ENCODE data around the gene LKAAEAR1. TPM values are rescaled to one million over a fixed set of nuclear protein-coding genes. Genes with fewer than 3 reads are reported as not detected.
A peak's percentile ranks its signal among the peaks of the same experiment; 100 is the strongest.

Gene LKAAEAR1
- total RNA-seq, 4 donors from 2014 or later: 0.81 TPM; not detected in 3

- H3K9me3 ChIP-seq: peaks cover 0 to 3% (median 0%) of the 10 kb centered on the region in 3 donors
- no peaks in the 10 kb centered on the region for H3K36me3 ChIP-seq
- no peak for ATAC-seq
- peaks cover 0 to 58% (median 25%) of the 10 kb centered on the region in 3 donors for H3K4me1 ChIP-seq
- no peak overlapping the region for H3K27ac ChIP-seq
- no CpG with 5 or more reads among the region's 13 CpGs for WGBS, 2 donors (ENCODE audit: low coverage in 1 of 2)
- TF ChIP-seq POLR2AphosphoS5 (IDR thresholded peaks at IDR 0.05): no peak
- TF ChIP-seq EP300 (IDR thresholded peaks at IDR 0.05): no peak
- TF ChIP-seq CTCF (IDR thresholded peaks at IDR 0.05): no peak
- TF ChIP-seq POLR2A (IDR thresholded peaks at IDR 0.05): no peak
- no peak overlapping the region for H3K4me3 ChIP-seq
- H3K27me3 ChIP-seq: peaks cover 37% of the 10 kb centered on the region
Measured at GRCh38 chr20:64082126-64082731, 2.0 kb downstream of the LKAAEAR1 start.

GRCh38 chr20:64081624-64081964, 2.6 kb downstream of the LKAAEAR1 start:
- H3K9me3 ChIP-seq: no peaks in the 10 kb centered on the region
- WGBS, 2 donors (ENCODE audit: low coverage in 1 of 2): 80% methylated on average over 6 of the region's 6 CpGs; no CpG with 5 or more reads in 1 of the 2 donors
- peaks cover 0 to 58% (median 25%) of the 10 kb centered on the region in 3 donors for H3K4me1 ChIP-seq
- peaks cover 37% of the 10 kb centered on the region for H3K27me3 ChIP-seq
- H3K36me3 ChIP-seq: no peaks in the 10 kb centered on the region
- H3K4me3 ChIP-seq: no peak overlapping the region
- no peak for ATAC-seq
- TF ChIP-seq POLR2A (IDR thresholded peaks at IDR 0.05): no peak
- TF ChIP-seq EP300 (IDR thresholded peaks at IDR 0.05): no peak
- H3K27ac ChIP-seq: no peak overlapping the region

- H3K4me1 ChIP-seq: peaks cover 0 to 58% (median 25%) of the 10 kb centered on the region in 3 donors
- no peaks in the 10 kb centered on the region for H3K9me3 ChIP-seq
- no peaks in the 10 kb centered on the region for H3K36me3 ChIP-seq
- no peak for ATAC-seq
- H3K4me3 ChIP-seq: peak overlapping the region in 1 of 2 donors; percentile 78
- 37 to 80% methylated on average over 2 to 7 of the region's 17 CpGs for WGBS, 2 donors (ENCODE audit: low coverage in 1 of 2)
- no peak for TF ChIP-seq POLR2AphosphoS5 (IDR thresholded peaks at IDR 0.05)
- TF ChIP-seq POLR2A (IDR thresholded peaks at IDR 0.05): no peak
- no peak for TF ChIP-seq EP300 (IDR thresholded peaks at IDR 0.05)
- no peak for TF ChIP-seq CTCF (IDR thresholded peaks at IDR 0.05)
- H3K27me3 ChIP-seq: peaks cover 33% of the 10 kb centered on the region
- peak overlapping the region in 2 of 4 donors; percentile 82 for H3K27ac ChIP-seq
Measured at GRCh38 chr20:64080813-64081623, 3.2 kb downstream of the LKAAEAR1 start.

GRCh38 chr20:64080013-64080812, 4.0 kb downstream of the LKAAEAR1 start, which contains the start of gene OPRL1:
TSS of gene OPRL1 (plus strand) at chr20:64080082. CDS start at chr20:64092721, 12,639 bp downstream.
- Histone ChIP-seq H3K4me1 (peaks cover 0 to 58% (median 25%) of the 10 kb centered on the region in 3 donors), H3K9me3 (no peaks in the 10 kb centered on the region), H3K27ac (peak within 1 kb of the TSS in 3 of 4 donors; percentile 77 to 83 (median 82)), H3K4me3 (peak within 1 kb of the TSS; percentile 34 to 78), H3K36me3 (peaks cover 0 to 4% of the 10 kb centered on the region in 2 donors), H3K27me3 (peaks cover 26% of the 10 kb centered on the region)
- ATAC-seq: peak; percentile 4
- WGBS, 2 donors (ENCODE audit: low coverage in 1 of 2): 0 to 16% methylated on average over 1 to 5 of the region's 62 CpGs
- TF ChIP-seq POLR2AphosphoS5 (IDR thresholded peaks at IDR 0.05): no peak
- no peak for TF ChIP-seq EP300 (IDR thresholded peaks at IDR 0.05)
- TF ChIP-seq CTCF (IDR thresholded peaks at IDR 0.05): no peak
- TF ChIP-seq POLR2A (IDR thresholded peaks at IDR 0.05): no peak
